HepG2 (cell line): Measurements from ENCODE around the gene HELLS. TPM values are rescaled to one million over a fixed set of nuclear protein-coding genes. Genes with fewer than 3 reads are reported as not detected.

Source experiments
- FOSL2 ChIP-seq: sonication (generic); formaldehyde crosslinking; IDR thresholded peaks from 2 replicates; pipeline ENCODE4 v1.4.0; 2020; ENCODE audit warnings: missing genetic modification reagents
- GPN1 ChIP-seq: sonication (generic); formaldehyde crosslinking; IDR thresholded peaks from 2 replicates; pipeline ENCODE4 v1.5.1; 2020; ENCODE audit warnings: missing genetic modification reagents, borderline replicate concordance
- HMG20B ChIP-seq: conservative IDR thresholded peaks from 2 replicates; pipeline ENCODE4 v1.6.1; 2016; ENCODE audit warnings: missing genetic modification reagents, missing compliant biosample characterization
- ISX ChIP-seq: sonication (generic); formaldehyde crosslinking; conservative IDR thresholded peaks from 2 replicates; pipeline ENCODE4 v1.5.0; 2020; ENCODE audit warnings: missing genetic modification reagents
- KLF9 ChIP-seq: IDR thresholded peaks from 2 replicates; pipeline ENCODE4 v1.6.1; 2016; ENCODE audit warnings: low read depth
- MED13 ChIP-seq: sonication (generic); formaldehyde crosslinking; IDR thresholded peaks from 2 replicates; pipeline ENCODE4 v1.5.0; 2020; ENCODE audit warnings: missing genetic modification reagents
- MXI1 ChIP-seq: IDR thresholded peaks from 3 replicates; pipeline ENCODE4 v1.6.1; 2012; ENCODE audit warnings: low read depth, low read length, inconsistent platforms, borderline replicate concordance
- NFRKB ChIP-seq: fragments of 450-650 bp; IDR thresholded peaks from 2 replicates; pipeline ENCODE4 v1.6.1; 2017
- NONO ChIP-seq, 2 experiments: fragments of 450-650 bp in 1 of 2; sonication (generic) in 1 of 2; formaldehyde crosslinking in 1 of 2; IDR thresholded peaks in 1 of 2; conservative IDR thresholded peaks in 1 of 2; 2 replicates each; pipeline versions ENCODE4 v1.6.1 to v1.8.0; 2017 to 2022; ENCODE audit warnings: mild to moderate bottlenecking in 1 of 2, missing genetic modification reagents in 1 of 2, moderate library complexity in 1 of 2
- PHB2 ChIP-seq: fragments of 450-650 bp; IDR thresholded peaks from 2 replicates; pipeline ENCODE4 v1.6.1; 2018; ENCODE audit not compliant: partially characterized antibody
- TCF12 ChIP-seq, 2 experiments: fragments of 450-650 bp in 1 of 2; sonication (generic) in 1 of 2; formaldehyde crosslinking in 1 of 2; IDR thresholded peaks; 2 replicates each; pipeline versions ENCODE4 v1.6.1 to v1.8.0; 2017 to 2022; ENCODE audit warnings: antibody characterized with exemption in 1 of 2, mild to moderate bottlenecking in 1 of 2, missing genetic modification reagents in 1 of 2, moderate library complexity in 1 of 2
- THAP8 ChIP-seq: sonication (generic); formaldehyde crosslinking; IDR thresholded peaks from 2 replicates; pipeline ENCODE4 v1.5.1; 2020; ENCODE audit warnings: missing genetic modification reagents, mild to moderate bottlenecking, borderline replicate concordance
- TRIM24 ChIP-seq: sonication (generic); formaldehyde crosslinking; IDR thresholded peaks from 2 replicates; pipeline ENCODE4 v1.8.0; 2022; ENCODE audit warnings: mild to moderate bottlenecking, missing genetic modification reagents
- ZBTB38 ChIP-seq: sonication (generic); formaldehyde crosslinking; IDR thresholded peaks from 2 replicates; pipeline ENCODE4 v1.5.1; 2020; ENCODE audit warnings: mild to moderate bottlenecking, missing genetic modification reagents
- ZFP82 ChIP-seq: sonication (generic); formaldehyde crosslinking; IDR thresholded peaks from 2 replicates; pipeline ENCODE4 v1.5.1; 2020; ENCODE audit warnings: mild to moderate bottlenecking, missing genetic modification reagents, borderline replicate concordance
- ZIK1 ChIP-seq: sonication (generic); formaldehyde crosslinking; IDR thresholded peaks from 2 replicates; pipeline ENCODE4 v1.5.0; 2020; ENCODE audit warnings: mild to moderate bottlenecking, low read depth, missing genetic modification reagents, borderline replicate concordance
- ZMYM3 ChIP-seq: sonication (generic); formaldehyde crosslinking; IDR thresholded peaks from 2 replicates; pipeline ENCODE4 v1.5.1; 2020; ENCODE audit warnings: mild to moderate bottlenecking, missing genetic modification reagents
- ZMYM4 ChIP-seq: sonication (generic); formaldehyde crosslinking; IDR thresholded peaks from 2 replicates; pipeline ENCODE4 v1.8.1; 2023; ENCODE audit warnings: mild to moderate bottlenecking, missing genetic modification reagents
- ZNF205 ChIP-seq: IDR thresholded peaks from 2 replicates; pipeline ENCODE4 v1.6.1; 2018; ENCODE audit warnings: missing biosample characterization, missing genetic modification reagents
- ZNF282 ChIP-seq: fragments of 450-650 bp; IDR thresholded peaks from 2 replicates; pipeline ENCODE4 v1.6.1; 2018; ENCODE audit not compliant: partially characterized antibody
- ZNF292 ChIP-seq: sonication (generic); formaldehyde crosslinking; IDR thresholded peaks from 2 replicates; pipeline ENCODE4 v1.8.1; 2022; ENCODE audit warnings: mild to moderate bottlenecking, low read depth, missing genetic modification reagents, borderline replicate concordance
- ZNF670 ChIP-seq: sonication (generic); formaldehyde crosslinking; IDR thresholded peaks from 2 replicates; pipeline ENCODE4 v1.8.0; 2022; ENCODE audit warnings: mild to moderate bottlenecking, missing genetic modification reagents, borderline replicate concordance
- polyA plus RNA-seq, 8 experiments: library from polyadenylated mRNA; depleted of rRNA in 3 of 8; stranded (reverse) in 7 of 8; unstranded in 1 of 8; fragments of >200 nt; fragmentation: Illumina TruSeq in 4 of 8; extraction: Trizol in 4 of 8; gene quantifications; 2 replicates each; pipeline versions ENCODE4 v1.2.1 to v1.2.3, GENCODE V29; 2011 to 2016; ENCODE audit warnings: low read depth in 4 of 8, missing spikeins in 1 of 8, mixed read lengths in 1 of 8; ENCODE audit not compliant: insufficient read depth in 1 of 8
- total RNA-seq, 5 experiments: library from RNA; depleted of rRNA; stranded (reverse); fragments of >200 nt; fragmentation: Illumina TruSeq; extraction: Trizol; gene quantifications; 2 replicates each; pipeline ENCODE4 v1.2.3, GENCODE V29; 2016; ENCODE audit warnings: low read depth in 1 of 5
- TF ChIP-seq, protein P1 (sequence below): sonication (generic); formaldehyde crosslinking; IDR thresholded peaks from 2 replicates; pipeline ENCODE4 v1.4.0; 2020; ENCODE audit warnings: missing genetic modification reagents
- TF ChIP-seq, protein P2 (sequence below), 2 experiments: sonication (generic) in 1 of 2; formaldehyde crosslinking in 1 of 2; IDR thresholded peaks; 2 replicates each; pipeline versions ENCODE4 v1.4.0 to v1.6.1; 2018 to 2020; ENCODE audit warnings: missing genetic modification reagents in 2 of 2, borderline replicate concordance in 1 of 2, low read depth in 1 of 2, mild to moderate bottlenecking in 1 of 2, missing biosample characterization in 1 of 2
- TF ChIP-seq, protein P3 (sequence below): sonication (generic); formaldehyde crosslinking; IDR thresholded peaks from 2 replicates; pipeline ENCODE4 v1.5.1; 2020; ENCODE audit warnings: mild to moderate bottlenecking, missing genetic modification reagents, borderline replicate concordance

The HELLS gene
- total and polyA plus RNA-seq, 2 of the 13 experiments (the other 11 are each of a cell fraction or from before 2014, with no cell fraction given) = 22.6 to 84.6 TPM

GRCh38 chr10:94545391-94546048 lies at the start of gene HELLS (continued):
- no peak for TF ChIP-seq ZNF282
- TF ChIP-seq KLF9 (CRISPR knock-in tag) = no peak
- TF ChIP-seq, protein P1, sequence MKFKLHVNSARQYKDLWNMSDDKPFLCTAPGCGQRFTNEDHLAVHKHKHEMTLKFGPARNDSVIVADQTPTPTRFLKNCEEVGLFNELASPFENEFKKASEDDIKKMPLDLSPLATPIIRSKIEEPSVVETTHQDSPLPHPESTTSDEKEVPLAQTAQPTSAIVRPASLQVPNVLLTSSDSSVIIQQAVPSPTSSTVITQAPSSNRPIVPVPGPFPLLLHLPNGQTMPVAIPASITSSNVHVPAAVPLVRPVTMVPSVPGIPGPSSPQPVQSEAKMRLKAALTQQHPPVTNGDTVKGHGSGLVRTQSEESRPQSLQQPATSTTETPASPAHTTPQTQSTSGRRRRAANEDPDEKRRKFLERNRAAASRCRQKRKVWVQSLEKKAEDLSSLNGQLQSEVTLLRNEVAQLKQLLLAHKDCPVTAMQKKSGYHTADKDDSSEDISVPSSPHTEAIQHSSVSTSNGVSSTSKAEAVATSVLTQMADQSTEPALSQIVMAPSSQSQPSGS (CRISPR knock-in tag) = no peak
- TF ChIP-seq ZBTB38 (CRISPR knock-in tag) = peak; percentile 11; the same call in 1 of the 2 replicates
- TF ChIP-seq ZIK1 (CRISPR knock-in tag) = no peak
- no peak for TF ChIP-seq ZMYM3 (CRISPR knock-in tag)
- no peak for TF ChIP-seq TRIM24
- no peak for TF ChIP-seq ZFP82 (CRISPR knock-in tag)
- TF ChIP-seq, protein P2, sequence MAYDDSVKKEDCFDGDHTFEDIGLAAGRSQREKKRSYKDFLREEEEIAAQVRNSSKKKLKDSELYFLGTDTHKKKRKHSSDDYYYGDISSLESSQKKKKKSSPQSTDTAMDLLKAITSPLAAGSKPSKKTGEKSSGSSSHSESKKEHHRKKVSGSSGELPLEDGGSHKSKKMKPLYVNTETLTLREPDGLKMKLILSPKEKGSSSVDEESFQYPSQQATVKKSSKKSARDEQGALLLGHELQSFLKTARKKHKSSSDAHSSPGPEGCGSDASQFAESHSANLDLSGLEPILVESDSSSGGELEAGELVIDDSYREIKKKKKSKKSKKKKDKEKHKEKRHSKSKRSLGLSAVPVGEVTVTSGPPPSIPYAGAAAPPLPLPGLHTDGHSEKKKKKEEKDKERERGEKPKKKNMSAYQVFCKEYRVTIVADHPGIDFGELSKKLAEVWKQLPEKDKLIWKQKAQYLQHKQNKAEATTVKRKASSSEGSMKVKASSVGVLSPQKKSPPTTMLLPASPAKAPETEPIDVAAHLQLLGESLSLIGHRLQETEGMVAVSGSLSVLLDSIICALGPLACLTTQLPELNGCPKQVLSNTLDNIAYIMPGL (CRISPR knock-in tag; IDR thresholded peaks at IDR 0.05; ENCODE audit: borderline replicate concordance in 1 of 2, low read depth in 1 of 2) = peak in 1 of 2 experiments; percentile 64; a peak in 2 of 4 replicates
- no peak for TF ChIP-seq THAP8 (CRISPR knock-in tag)
- no peak for TF ChIP-seq PHB2
- peak; percentile 47; the same call in 1 of the 2 replicates for TF ChIP-seq MED13 (CRISPR knock-in tag)
- TF ChIP-seq TCF12 (IDR thresholded peaks at IDR 0.05) = no peak
- no peak for TF ChIP-seq TCF12 (CRISPR knock-in tag; IDR thresholded peaks at IDR 0.05)
- TF ChIP-seq GPN1 (CRISPR knock-in tag) = no peak
- TF ChIP-seq NONO (IDR thresholded peaks at IDR 0.05) = no peak
- TF ChIP-seq NONO (CRISPR knock-in tag; conservative IDR thresholded peaks at IDR 0.05) = peak; percentile 78
- 0 out of 3 replicates have a peak, but pooled peaks have one; percentile 69 for TF ChIP-seq MXI1
- TF ChIP-seq ZNF670 = no peak
- TF ChIP-seq ISX = no peak
- TF ChIP-seq NFRKB = no peak
- TF ChIP-seq ZNF292 (CRISPR knock-in tag) = no peak
- TF ChIP-seq HMG20B (CRISPR knock-in tag) = no peak
- TF ChIP-seq ZNF205 (CRISPR knock-in tag) = no peak
- TF ChIP-seq ZMYM4 (CRISPR knock-in tag) = peak; percentile 76
- peak; percentile 17; the same call in 1 of the 2 replicates for TF ChIP-seq FOSL2 (CRISPR knock-in tag)
- TF ChIP-seq, protein P3, sequence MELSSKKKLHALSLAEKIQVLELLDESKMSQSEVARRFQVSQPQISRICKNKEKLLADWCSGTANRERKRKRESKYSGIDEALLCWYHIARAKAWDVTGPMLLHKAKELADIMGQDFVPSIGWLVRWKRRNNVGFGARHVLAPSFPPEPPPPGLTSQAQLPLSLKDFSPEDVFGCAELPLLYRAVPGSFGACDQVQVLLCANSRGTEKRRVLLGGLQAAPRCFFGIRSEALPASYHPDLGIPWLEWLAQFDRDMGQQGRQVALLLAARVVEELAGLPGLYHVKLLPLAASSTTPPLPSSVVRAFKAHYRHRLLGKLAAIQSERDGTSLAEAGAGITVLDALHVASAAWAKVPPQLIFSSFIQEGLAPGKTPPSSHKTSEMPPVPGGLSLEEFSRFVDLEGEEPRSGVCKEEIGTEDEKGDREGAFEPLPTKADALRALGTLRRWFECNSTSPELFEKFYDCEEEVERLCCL (CRISPR knock-in tag) = no peak
